Activated CD4-positive, alpha-beta T cell treated with anti-CD3 and anti-CD28 coated beads for 36 hours (primary cell): ENCODE measurements around the gene CNTNAP5. TPM values are rescaled to one million over a fixed set of nuclear protein-coding genes. Genes with fewer than 3 reads are reported as not detected.

Source experiments
- ATAC-seq: fragments of 200-7000 bp; cut with Tn5 transposase; one replicate; pipeline ENCODE4 v1.10.0; 2021; ENCODE audit warnings: mild to moderate bottlenecking, moderate library complexity
- CTCF ChIA-PET: fragments of 350-600 bp; sonication (Branson Sonifier 250); formaldehyde crosslinking; loops from one replicate; lab custom pipeline; 2021; ENCODE audit warnings: antibody characterized with exemption; lab: Charles Lee
- POLR2A ChIA-PET: fragments of 350-600 bp; sonication (Branson Sonifier 250); formaldehyde crosslinking; loops from one replicate; lab custom pipeline; 2021; ENCODE audit warnings: antibody characterized with exemption, inconsistent platforms; lab: Charles Lee
- DNase-seq: peaks from one replicate; pipeline ENCODE4 v3.0.0-alpha.2; 2020
- H3K27ac Mint-ChIP-seq: one replicate; pipeline ENCODE4 v1.8.0; 2021; ENCODE audit warnings: mixed read lengths
- H3K27me3 Mint-ChIP-seq: one replicate; pipeline ENCODE4 v1.8.0; 2021; ENCODE audit warnings: mixed read lengths
- H3K36me3 Mint-ChIP-seq: one replicate; pipeline ENCODE4 v1.8.0; 2021; ENCODE audit warnings: low read depth, mixed read lengths
- H3K4me1 Mint-ChIP-seq: one replicate; pipeline ENCODE4 v1.8.0; 2021; ENCODE audit warnings: mixed read lengths
- H3K4me3 Mint-ChIP-seq: one replicate; pipeline ENCODE4 v1.8.0; 2021; ENCODE audit warnings: mild to moderate bottlenecking, moderate library complexity, mixed read lengths
- H3K9me3 Mint-ChIP-seq: one replicate; pipeline ENCODE4 v1.8.0; 2021; ENCODE audit warnings: low read depth, mixed read lengths
- intact Hi-C, 2 experiments: fragments of 100-400 bp; cut with DNase I in 1 of 2; cut with micrococcal nuclease in 1 of 2; formaldehyde crosslinking; loops; one replicate each; pipeline versions ENCODE4 v1.14.2 to v1.15.1; 2022 to 2024; cut with DNase I, micrococcal nuclease
- total RNA-seq, 2 experiments: library from RNA; stranded (reverse); gene quantifications; one replicate each; pipeline ENCODE4 v1.2.3, GENCODE V29; 2021

The CNTNAP5 gene
- total RNA-seq, 2 experiments from 2014 or later = not detected

- Mint-ChIP-seq H3K4me1 (no peaks in the 10 kb centered on the region), H3K36me3 (no peaks in the 10 kb centered on the region), H3K4me3 (no peak overlapping the region), H3K27ac (no peak overlapping the region), H3K9me3 (no peaks in the 10 kb centered on the region), H3K27me3 (no peaks in the 10 kb centered on the region)
- POLR2A ChIA-PET = no interaction called here
- CTCF ChIA-PET = no interaction called here
- DNase-seq (no peak), ATAC-seq (no peak)
- intact Hi-C loops = no loop called here
Measured at GRCh38 chr2:124485659-124486058, 460.6 kb downstream of the CNTNAP5 start.

GRCh38 chr2:124489686-124490085 lies 464.6 kb downstream of the CNTNAP5 start:
- Mint-ChIP-seq H3K36me3 (no peaks in the 10 kb centered on the region), H3K9me3 (no peaks in the 10 kb centered on the region), H3K27me3 (no peaks in the 10 kb centered on the region), H3K4me3 (no peak overlapping the region), H3K4me1 (no peaks in the 10 kb centered on the region), H3K27ac (no peak overlapping the region)
- ATAC-seq (no peak), DNase-seq (no peak)
- intact Hi-C loops = no loop called here
- CTCF ChIA-PET = no interaction called here
- POLR2A ChIA-PET = no interaction called here

- no peak for ATAC-seq
- intact Hi-C loops = no loop called here
- Mint-ChIP-seq H3K27me3 (no peaks in the 10 kb centered on the region), H3K9me3 (peaks cover 7% of the 10 kb centered on the region), H3K36me3 (no peaks in the 10 kb centered on the region), H3K4me1 (no peaks in the 10 kb centered on the region), H3K4me3 (no peak overlapping the region), H3K27ac (no peak overlapping the region)
- ChIA-PET CTCF (no interaction called here), POLR2A (no interaction called here)
- no peak for DNase-seq
Measured at GRCh38 chr2:124501575-124502152, 476.6 kb downstream of the CNTNAP5 start.

GRCh38 chr2:124514236-124514635 lies 489.1 kb downstream of the CNTNAP5 start:
- ATAC-seq (no peak), DNase-seq (no peak)
- Mint-ChIP-seq H3K36me3 (no peaks in the 10 kb centered on the region), H3K27me3 (no peaks in the 10 kb centered on the region), H3K27ac (no peak overlapping the region), H3K4me3 (no peak overlapping the region), H3K9me3 (peaks cover 14% of the 10 kb centered on the region), H3K4me1 (no peaks in the 10 kb centered on the region)
- intact Hi-C loops = no loop called here
- CTCF ChIA-PET = no interaction called here
- POLR2A ChIA-PET = no interaction called here

- Mint-ChIP-seq H3K9me3 (peaks cover 14% of the 10 kb centered on the region), H3K4me1 (no peaks in the 10 kb centered on the region), H3K27ac (no peak overlapping the region), H3K36me3 (no peaks in the 10 kb centered on the region), H3K4me3 (no peak overlapping the region), H3K27me3 (no peaks in the 10 kb centered on the region)
- intact Hi-C loops = no loop called here
- ATAC-seq (no peak), DNase-seq (no peak)
- CTCF ChIA-PET = no interaction called here
- POLR2A ChIA-PET = no interaction called here
Measured at GRCh38 chr2:124520953-124521352, 495.9 kb downstream of the CNTNAP5 start.

- POLR2A ChIA-PET = no interaction called here
- CTCF ChIA-PET = no interaction called here
- Mint-ChIP-seq H3K9me3 (no peaks in the 10 kb centered on the region), H3K36me3 (no peaks in the 10 kb centered on the region), H3K4me3 (no peak overlapping the region), H3K27me3 (no peaks in the 10 kb centered on the region), H3K27ac (no peak overlapping the region), H3K4me1 (no peaks in the 10 kb centered on the region)
- ATAC-seq = no peak
- DNase-seq = no peak
- intact Hi-C loops = no loop called here
Measured at GRCh38 chr2:124523096-124523495, 498.0 kb downstream of the CNTNAP5 start.

GRCh38 chr2:124524155-124524915 lies 499.2 kb downstream of the CNTNAP5 start:
- no peak overlapping the region for H3K4me3 Mint-ChIP-seq
- no peak for DNase-seq
- H3K4me1 Mint-ChIP-seq = no peaks in the 10 kb centered on the region
- no peaks in the 10 kb centered on the region for H3K9me3 Mint-ChIP-seq
- intact Hi-C loops = no loop called here
- CTCF ChIA-PET = no interaction called here
- ATAC-seq = no peak
- no peaks in the 10 kb centered on the region for H3K27me3 Mint-ChIP-seq
- no peak overlapping the region for H3K27ac Mint-ChIP-seq
- no peaks in the 10 kb centered on the region for H3K36me3 Mint-ChIP-seq
- POLR2A ChIA-PET = no interaction called here

- CTCF ChIA-PET = no interaction called here
- DNase-seq = no peak
- no peak for ATAC-seq
- Mint-ChIP-seq H3K4me3 (no peak overlapping the region), H3K27me3 (no peaks in the 10 kb centered on the region), H3K4me1 (no peaks in the 10 kb centered on the region), H3K9me3 (no peaks in the 10 kb centered on the region), H3K27ac (no peak overlapping the region), H3K36me3 (no peaks in the 10 kb centered on the region)
- intact Hi-C loops = no loop called here
- POLR2A ChIA-PET = no interaction called here
Measured at GRCh38 chr2:124526221-124526620, 501.1 kb downstream of the CNTNAP5 start.

- CTCF ChIA-PET = no interaction called here
- POLR2A ChIA-PET = no interaction called here
- no peak overlapping the region for H3K4me3 Mint-ChIP-seq
Measured at GRCh38 chr2:124530203-124530602, 505.1 kb downstream of the CNTNAP5 start.

GRCh38 chr2:124533226-124533954 lies 508.3 kb downstream of the CNTNAP5 start:
- CTCF ChIA-PET = no interaction called here

More at GRCh38 chr2:124530203-124530602, 505.1 kb downstream of the CNTNAP5 start:
- intact Hi-C loops = no loop called here
- ATAC-seq (no peak), DNase-seq (no peak)
- H3K9me3 Mint-ChIP-seq = peaks cover 2% of the 10 kb centered on the region
- H3K36me3 Mint-ChIP-seq = no peaks in the 10 kb centered on the region
- H3K4me1 Mint-ChIP-seq = no peaks in the 10 kb centered on the region
- H3K27me3 Mint-ChIP-seq = no peaks in the 10 kb centered on the region
- H3K27ac Mint-ChIP-seq = no peak overlapping the region

GRCh38 chr2:124534028-124534427 lies 508.9 kb downstream of the CNTNAP5 start:
- no peak overlapping the region for H3K27ac Mint-ChIP-seq
- no peaks in the 10 kb centered on the region for H3K27me3 Mint-ChIP-seq
- POLR2A ChIA-PET = no interaction called here
- no peaks in the 10 kb centered on the region for H3K4me1 Mint-ChIP-seq
- intact Hi-C loops = no loop called here
- H3K36me3 Mint-ChIP-seq = no peaks in the 10 kb centered on the region
- H3K4me3 Mint-ChIP-seq = no peak overlapping the region
- ATAC-seq (no peak), DNase-seq (no peak)
- CTCF ChIA-PET = no interaction called here
- peaks cover 2% of the 10 kb centered on the region for H3K9me3 Mint-ChIP-seq

More at GRCh38 chr2:124533226-124533954, 508.3 kb downstream of the CNTNAP5 start:
- intact Hi-C loops = no loop called here
- ATAC-seq = no peak
- H3K27me3 Mint-ChIP-seq = no peaks in the 10 kb centered on the region
- POLR2A ChIA-PET = no interaction called here
- peaks cover 2% of the 10 kb centered on the region for H3K9me3 Mint-ChIP-seq
- DNase-seq = no peak
- no peak overlapping the region for H3K27ac Mint-ChIP-seq
- H3K4me1 Mint-ChIP-seq = no peaks in the 10 kb centered on the region
- no peak overlapping the region for H3K4me3 Mint-ChIP-seq
- no peaks in the 10 kb centered on the region for H3K36me3 Mint-ChIP-seq

- POLR2A ChIA-PET = no interaction called here
- Mint-ChIP-seq H3K27me3 (no peaks in the 10 kb centered on the region), H3K4me3 (no peak overlapping the region), H3K9me3 (peaks cover 2% of the 10 kb centered on the region), H3K36me3 (no peaks in the 10 kb centered on the region), H3K4me1 (no peaks in the 10 kb centered on the region), H3K27ac (no peak overlapping the region)
- CTCF ChIA-PET = no interaction called here
- DNase-seq = no peak
- intact Hi-C loops = no loop called here
- no peak for ATAC-seq
Measured at GRCh38 chr2:124535816-124536215, 510.7 kb downstream of the CNTNAP5 start.
